Lower leg skin (tissue), 3 donors: Measurements from ENCODE around the gene ACSL1.

Experiments
- POLR2A ChIP-seq, 2 donors: fragments of 450-650 bp; IDR thresholded peaks; one replicate each; pipeline ENCODE4 v1.6.1; 2016 to 2017; ENCODE audit warnings: antibody characterized with exemption in 2 of 2, mild to moderate bottlenecking in 1 of 2, moderate library complexity in 1 of 2
- TF ChIP-seq, protein P1 (sequence below), 3 donors: fragments of 450-650 bp; IDR thresholded peaks; one replicate each; pipeline ENCODE4 v1.5.1; 2016; ENCODE audit warnings: antibody characterized with exemption in 3 of 3, mild to moderate bottlenecking in 3 of 3, moderate library complexity in 2 of 3

DNA sequence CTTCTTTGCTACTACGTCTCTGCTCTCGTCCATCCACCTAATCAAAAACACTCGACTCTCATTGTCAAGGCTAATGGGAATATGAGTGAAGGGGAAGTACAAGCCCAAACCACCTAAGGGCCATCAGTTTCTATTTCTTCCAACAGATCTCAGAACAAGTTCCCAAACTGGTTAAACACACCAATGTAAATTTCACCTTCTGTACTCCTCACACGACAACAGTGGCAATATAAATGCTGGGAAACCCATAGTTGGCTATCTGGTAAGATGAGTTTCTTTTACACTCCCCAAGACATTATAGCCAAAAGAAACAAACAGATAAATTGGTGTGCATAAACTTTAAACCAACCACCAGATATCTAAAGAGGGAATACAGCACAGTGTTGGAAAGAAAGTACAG lies 21.9 kb downstream of the ACSL1 start:
- TF ChIP-seq, protein P1, sequence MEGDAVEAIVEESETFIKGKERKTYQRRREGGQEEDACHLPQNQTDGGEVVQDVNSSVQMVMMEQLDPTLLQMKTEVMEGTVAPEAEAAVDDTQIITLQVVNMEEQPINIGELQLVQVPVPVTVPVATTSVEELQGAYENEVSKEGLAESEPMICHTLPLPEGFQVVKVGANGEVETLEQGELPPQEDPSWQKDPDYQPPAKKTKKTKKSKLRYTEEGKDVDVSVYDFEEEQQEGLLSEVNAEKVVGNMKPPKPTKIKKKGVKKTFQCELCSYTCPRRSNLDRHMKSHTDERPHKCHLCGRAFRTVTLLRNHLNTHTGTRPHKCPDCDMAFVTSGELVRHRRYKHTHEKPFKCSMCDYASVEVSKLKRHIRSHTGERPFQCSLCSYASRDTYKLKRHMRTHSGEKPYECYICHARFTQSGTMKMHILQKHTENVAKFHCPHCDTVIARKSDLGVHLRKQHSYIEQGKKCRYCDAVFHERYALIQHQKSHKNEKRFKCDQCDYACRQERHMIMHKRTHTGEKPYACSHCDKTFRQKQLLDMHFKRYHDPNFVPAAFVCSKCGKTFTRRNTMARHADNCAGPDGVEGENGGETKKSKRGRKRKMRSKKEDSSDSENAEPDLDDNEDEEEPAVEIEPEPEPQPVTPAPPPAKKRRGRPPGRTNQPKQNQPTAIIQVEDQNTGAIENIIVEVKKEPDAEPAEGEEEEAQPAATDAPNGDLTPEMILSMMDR (IDR thresholded peaks at IDR 0.05) = no peak
- TF ChIP-seq POLR2A (IDR thresholded peaks at IDR 0.05) = no peak
